Activated B cell treated with CpG ODN at 0.5 μM for 24 hours (primary cell): ENCODE results near the gene KHDC4. TPM values are rescaled to one million over a fixed set of nuclear protein-coding genes. Genes with fewer than 3 reads are reported as not detected.
A peak's percentile ranks its signal among the peaks of the same experiment; 100 is the strongest.

Experiments
- ATAC-seq: fragments of 200-7000 bp; cut with Tn5 transposase; one replicate; pipeline ENCODE4 v1.10.0; 2021; ENCODE audit warnings: low read depth, mild to moderate bottlenecking, moderate library complexity
- CTCF ChIA-PET: fragments of 350-600 bp; sonication (Branson Sonifier 250); formaldehyde crosslinking; loops from one replicate; lab custom pipeline; 2021; ENCODE audit warnings: antibody characterized with exemption; lab: Charles Lee
- POLR2A ChIA-PET: fragments of 350-600 bp; sonication (Branson Sonifier 250); formaldehyde crosslinking; loops from one replicate; lab custom pipeline; 2021; ENCODE audit warnings: antibody characterized with exemption; lab: Charles Lee
- DNase-seq: peaks from one replicate; pipeline ENCODE4 v3.0.0; 2022
- H3K27ac Mint-ChIP-seq: one replicate; pipeline ENCODE4 v1.8.0; 2020; ENCODE audit warnings: mixed read lengths
- H3K27me3 Mint-ChIP-seq: one replicate; pipeline ENCODE4 v1.8.0; 2021; ENCODE audit warnings: mixed read lengths
- H3K36me3 Mint-ChIP-seq: one replicate; pipeline ENCODE4 v1.8.0; 2021; ENCODE audit warnings: low read depth, mixed read lengths
- H3K4me1 Mint-ChIP-seq: one replicate; pipeline ENCODE4 v1.8.0; 2021; ENCODE audit warnings: mixed read lengths
- H3K4me3 Mint-ChIP-seq: one replicate; pipeline ENCODE4 v1.8.0; 2020; ENCODE audit warnings: mild to moderate bottlenecking, mixed read lengths
- H3K9me3 Mint-ChIP-seq: one replicate; pipeline ENCODE4 v1.8.0; 2020; ENCODE audit warnings: mixed read lengths
- intact Hi-C: fragments of 100-400 bp; cut with micrococcal nuclease; formaldehyde crosslinking; loops from one replicate; pipeline ENCODE4 v1.15.1; 2024
- total RNA-seq: library from RNA; stranded (reverse); gene quantifications from 2 replicates; pipeline ENCODE4 v1.2.3, GENCODE V29; 2022
- TF ChIP-seq, protein P1 (sequence below): fragments of 200-600 bp; IDR thresholded peaks from one replicate; pipeline ENCODE4 v1.8.0; 2022; ENCODE audit warnings: antibody characterized with exemption, mild to moderate bottlenecking

The KHDC4 gene
- total RNA-seq, 1 donor from 2014 or later, result 105 TPM

DNA sequence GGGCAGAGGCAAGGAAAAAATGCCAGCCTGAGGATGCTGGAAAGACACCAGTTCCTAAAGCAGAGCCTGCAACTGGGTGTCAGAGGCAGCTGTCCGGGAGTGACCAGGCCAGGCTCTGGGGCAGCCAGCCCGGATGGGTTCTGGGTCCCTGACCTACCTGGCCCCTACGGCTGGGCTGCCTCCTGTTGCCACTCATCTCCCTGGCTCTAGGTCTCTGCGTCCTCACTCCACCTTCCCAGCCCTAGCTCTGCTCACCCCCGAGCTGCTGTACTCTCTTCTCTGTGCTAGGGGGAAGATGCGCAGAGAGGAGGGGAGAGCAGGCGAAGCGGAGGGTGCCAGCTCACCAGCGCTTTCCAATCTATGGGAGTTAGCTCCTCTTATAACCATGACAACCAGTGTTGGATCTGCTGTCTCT, 35.2 kb upstream of the KHDC4 start:
- no peaks in the 10 kb centered on the region for H3K9me3 Mint-ChIP-seq
- TF ChIP-seq, protein P1, sequence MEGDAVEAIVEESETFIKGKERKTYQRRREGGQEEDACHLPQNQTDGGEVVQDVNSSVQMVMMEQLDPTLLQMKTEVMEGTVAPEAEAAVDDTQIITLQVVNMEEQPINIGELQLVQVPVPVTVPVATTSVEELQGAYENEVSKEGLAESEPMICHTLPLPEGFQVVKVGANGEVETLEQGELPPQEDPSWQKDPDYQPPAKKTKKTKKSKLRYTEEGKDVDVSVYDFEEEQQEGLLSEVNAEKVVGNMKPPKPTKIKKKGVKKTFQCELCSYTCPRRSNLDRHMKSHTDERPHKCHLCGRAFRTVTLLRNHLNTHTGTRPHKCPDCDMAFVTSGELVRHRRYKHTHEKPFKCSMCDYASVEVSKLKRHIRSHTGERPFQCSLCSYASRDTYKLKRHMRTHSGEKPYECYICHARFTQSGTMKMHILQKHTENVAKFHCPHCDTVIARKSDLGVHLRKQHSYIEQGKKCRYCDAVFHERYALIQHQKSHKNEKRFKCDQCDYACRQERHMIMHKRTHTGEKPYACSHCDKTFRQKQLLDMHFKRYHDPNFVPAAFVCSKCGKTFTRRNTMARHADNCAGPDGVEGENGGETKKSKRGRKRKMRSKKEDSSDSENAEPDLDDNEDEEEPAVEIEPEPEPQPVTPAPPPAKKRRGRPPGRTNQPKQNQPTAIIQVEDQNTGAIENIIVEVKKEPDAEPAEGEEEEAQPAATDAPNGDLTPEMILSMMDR, result no peak
- H3K4me3 Mint-ChIP-seq, result peak overlapping the region; percentile 38
- POLR2A ChIA-PET, result interaction anchor here (7.2 kb wide), 1 partner anchor 9 kb away, joined by 113 read pairs; the partner anchor contains the start of gene ARHGEF2
- ATAC-seq, result no peak
- H3K27me3 Mint-ChIP-seq, result no peaks in the 10 kb centered on the region
- peak overlapping the region; percentile 90 for H3K27ac Mint-ChIP-seq
- peaks cover 82% of the 10 kb centered on the region for H3K36me3 Mint-ChIP-seq
- intact Hi-C loops, result no loop called here
- DNase-seq, result no peak
- CTCF ChIA-PET, result interaction anchor here (0.6 to 1.0 kb wide), 2 partner anchors 10 to 31 kb away, joined by 3 to 5 read pairs; partner anchors contain the start of gene ARHGEF2
- peaks cover 92% of the 10 kb centered on the region for H3K4me1 Mint-ChIP-seq

DNA sequence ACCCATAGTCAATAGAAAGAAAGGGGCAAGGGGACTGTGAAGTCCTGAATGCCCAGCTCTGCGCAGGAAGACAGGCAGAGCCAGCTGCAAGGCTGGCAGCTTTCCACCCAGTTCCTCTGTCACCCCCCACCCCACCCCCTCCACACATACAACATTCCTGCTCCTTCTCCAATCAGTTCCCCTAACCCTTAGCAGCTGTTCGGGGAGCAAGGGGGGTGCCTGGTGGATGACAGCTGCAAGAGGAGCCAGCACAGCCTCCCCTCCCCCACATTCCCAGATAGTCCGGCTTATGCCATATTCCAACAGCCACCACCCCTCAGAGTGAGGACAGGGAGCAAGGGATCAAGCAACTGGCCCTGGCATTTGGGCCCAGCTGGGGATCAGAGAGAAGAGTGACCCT, 34.5 kb upstream of the KHDC4 start:
- DNase-seq (no peak), ATAC-seq (no peak)

DNA sequence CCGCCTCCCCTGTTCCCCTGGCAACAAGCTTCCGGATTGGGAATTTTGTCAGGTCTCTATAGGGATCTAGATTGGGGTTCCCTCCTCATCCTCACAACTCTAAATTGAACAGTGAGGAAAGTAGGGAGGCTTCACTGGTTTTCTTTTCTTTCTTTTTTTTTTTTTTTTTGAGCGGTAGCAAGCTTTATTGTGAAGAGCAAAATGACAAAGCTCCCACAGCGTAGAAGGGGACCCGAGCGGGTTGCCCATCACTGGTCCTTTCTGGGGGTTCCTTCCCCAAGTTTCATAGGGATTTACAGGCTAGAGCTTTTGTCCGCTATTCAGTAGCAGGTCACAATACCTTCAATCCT, 33.8 kb upstream of the KHDC4 start:
- ATAC-seq, result no peak
- Mint-ChIP-seq H3K27me3 (no peaks in the 10 kb centered on the region), H3K9me3 (no peaks in the 10 kb centered on the region), H3K4me3 (peak overlapping the region; percentile 56), H3K4me1 (peaks cover 82% of the 10 kb centered on the region), H3K36me3 (peaks cover 78% of the 10 kb centered on the region), H3K27ac (peak overlapping the region; percentile 80)
- intact Hi-C loops, result no loop called here
- TF ChIP-seq, protein P1, result no peak
- POLR2A ChIA-PET, result interaction anchor here (0.6 to 7.2 kb wide), 10 partner anchors 11 to 280 kb away, joined by 3 to 113 read pairs (median 6); partner anchors contain the start of genes ARHGEF2 and KHDC4
- CTCF ChIA-PET, result interaction anchor here (1.0 to 1.8 kb wide), 2 partner anchors 11 to 30 kb away, joined by 3 to 7 read pairs; partner anchors contain the start of gene ARHGEF2
- no peak for DNase-seq

More for the DNA sequence above, 34.5 kb upstream of the KHDC4 start:
- Mint-ChIP-seq H3K4me3 (no peak overlapping the region), H3K36me3 (peaks cover 82% of the 10 kb centered on the region), H3K27me3 (no peaks in the 10 kb centered on the region), H3K27ac (peak overlapping the region; percentile 80), H3K4me1 (peaks cover 88% of the 10 kb centered on the region), H3K9me3 (no peaks in the 10 kb centered on the region)
- intact Hi-C loops, result no loop called here
- ChIA-PET CTCF (interaction anchor here (0.6 to 1.8 kb wide), 5 partner anchors 10 to 30 kb away, joined by 3 to 7 read pairs (median 3); partner anchors contain the start of gene ARHGEF2), POLR2A (interaction anchor here (1.3 to 7.2 kb wide), 3 partner anchors 10 to 23 kb away, joined by 6 to 113 read pairs (median 14); partner anchors contain the start of gene ARHGEF2)
- TF ChIP-seq, protein P1, result no peak

DNA sequence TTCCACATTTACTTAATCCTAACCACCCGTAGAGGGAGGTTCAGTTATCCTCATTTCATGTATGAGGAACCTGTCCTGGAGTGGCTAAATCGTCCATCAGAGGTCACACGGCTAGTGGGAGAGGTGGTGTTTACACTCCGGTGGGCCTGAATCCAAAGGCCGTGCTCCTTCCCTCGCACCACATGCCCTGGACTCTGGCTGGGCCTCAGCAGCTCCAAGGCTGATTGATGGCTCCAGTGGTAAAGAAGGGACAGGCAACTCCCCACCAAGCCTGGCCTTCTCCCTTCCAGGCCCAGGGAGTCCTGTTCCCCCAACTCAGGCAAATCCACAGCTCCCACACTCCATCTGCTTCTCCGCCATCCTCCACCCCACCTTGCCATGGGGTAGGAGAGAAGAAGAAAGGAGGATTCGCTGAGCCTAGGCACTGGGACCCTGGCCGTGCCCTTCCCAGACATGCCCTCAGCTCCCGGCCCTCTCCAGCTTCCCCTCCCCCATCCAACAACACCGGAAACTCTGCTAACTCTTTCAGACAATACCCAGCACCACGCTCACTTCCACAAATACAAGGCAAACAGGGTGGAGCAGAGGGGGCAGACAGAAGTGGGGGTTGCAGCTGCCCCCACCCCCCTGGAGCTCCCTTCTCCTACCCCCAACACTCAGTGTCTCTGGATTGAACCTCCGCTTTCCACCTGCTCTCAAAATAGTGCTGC, 33.3 kb upstream of the KHDC4 start:
- CTCF ChIA-PET, result interaction anchor here (0.7 to 1.8 kb wide), 4 partner anchors 11 to 29 kb away, joined by 3 to 7 read pairs (median 4); partner anchors contain the start of gene ARHGEF2
- H3K4me3 Mint-ChIP-seq, result peak overlapping the region; percentile 56
- peaks cover 82% of the 10 kb centered on the region for H3K4me1 Mint-ChIP-seq
- TF ChIP-seq, protein P1, result no peak
- intact Hi-C loops, result loop anchor here (2.0 kb wide), 1 partner anchor 15 kb away; no protein-coding TSS in a partner anchor
- POLR2A ChIA-PET, result interaction anchor here (0.6 to 7.2 kb wide), 13 partner anchors 7 to 280 kb away, joined by 3 to 113 read pairs (median 5); partner anchors contain the start of genes ARHGEF2 and KHDC4
- no peaks in the 10 kb centered on the region for H3K27me3 Mint-ChIP-seq
- peaks cover 78% of the 10 kb centered on the region for H3K36me3 Mint-ChIP-seq
- ATAC-seq, result no peak
- DNase-seq, result no peak
- peak overlapping the region; percentile 80 for H3K27ac Mint-ChIP-seq
- no peaks in the 10 kb centered on the region for H3K9me3 Mint-ChIP-seq
